ENCODE data around the gene GLS2. TPM values are rescaled to one million over a fixed set of nuclear protein-coding genes. Genes with fewer than 3 reads are reported as not detected.

The GLS2 gene
- total and polyA plus RNA-seq, 9 of the 15 experiments (the other 6 are each of a cell fraction or from before 2014, with no cell fraction given), result 0.11 TPM; not detected in 8

- H3K4me3 ChIP-seq, result no peak overlapping the region
- no peak for ATAC-seq
- H3K9me3 ChIP-seq (replicated peaks; ENCODE audit: control insufficient read depth, insufficient read depth, low read depth, low read length), result no peaks in the 10 kb centered on the region
- H3K79me2 ChIP-seq (ENCODE audit: control insufficient read depth, insufficient read depth, low read length), result peaks cover 46% of the 10 kb centered on the region
- WGBS (ENCODE audit: insufficient coverage, low coverage, missing lambda C conversion rate), result 92% methylated on average over 6 of the region's 6 CpGs
- FAIRE-seq, result no peak
- in situ Hi-C loops (cut with MboI) (no loop called here), intact Hi-C loops (cut with micrococcal nuclease) (no loop called here)
- H3K9ac ChIP-seq (ENCODE audit: insufficient read depth in 1 of 2, low read depth in 2 of 2, low read length in 2 of 2), result no peak overlapping the region
- peaks cover 40% of the 10 kb centered on the region for H3K36me3 ChIP-seq (ENCODE audit: control insufficient read depth, insufficient read depth, low read length)
- no peaks in the 10 kb centered on the region for H3K9me1 ChIP-seq (ENCODE audit: control insufficient read depth, insufficient read depth, low read length)
- H3K27ac ChIP-seq (ENCODE audit: extremely low read depth, low read depth, low read length), result no peak overlapping the region
- no TSS peak for BruUV-seq (replicated peaks)
- no peak for DNase-seq (ENCODE audit: extremely low read depth in 1 of 4, low spot score in 3 of 4)
- H3K4me2 ChIP-seq (ENCODE audit: insufficient read depth, low read length), result no peak overlapping the region
- no peak overlapping the region for H2AFZ ChIP-seq (ENCODE audit: low read depth, low read length)
- POLR2A ChIA-PET, result interaction anchor here (1.2 kb wide), 1 partner anchor 35 kb away, joined by 3 read pairs; no protein-coding TSS in a partner anchor
- TF ChIP-seq RNF219 (CRISPR knock-in tag; IDR thresholded peaks at IDR 0.05), result no peak
- no peak for TF ChIP-seq ELF1 (tag; IDR thresholded peaks at IDR 0.05)
- no peak for TF ChIP-seq CAMTA2 (CRISPR knock-in tag; conservative IDR thresholded peaks at IDR 0.05)
- TF ChIP-seq ZNF764 (CRISPR knock-in tag; IDR thresholded peaks at IDR 0.05; ENCODE audit: low read depth), result no peak
- no peak for TF ChIP-seq NR2C1 (IDR thresholded peaks at IDR 0.05)
- no peak for TF ChIP-seq NR2C1 (tag; IDR thresholded peaks at IDR 0.05)
- TF ChIP-seq, protein P1, sequence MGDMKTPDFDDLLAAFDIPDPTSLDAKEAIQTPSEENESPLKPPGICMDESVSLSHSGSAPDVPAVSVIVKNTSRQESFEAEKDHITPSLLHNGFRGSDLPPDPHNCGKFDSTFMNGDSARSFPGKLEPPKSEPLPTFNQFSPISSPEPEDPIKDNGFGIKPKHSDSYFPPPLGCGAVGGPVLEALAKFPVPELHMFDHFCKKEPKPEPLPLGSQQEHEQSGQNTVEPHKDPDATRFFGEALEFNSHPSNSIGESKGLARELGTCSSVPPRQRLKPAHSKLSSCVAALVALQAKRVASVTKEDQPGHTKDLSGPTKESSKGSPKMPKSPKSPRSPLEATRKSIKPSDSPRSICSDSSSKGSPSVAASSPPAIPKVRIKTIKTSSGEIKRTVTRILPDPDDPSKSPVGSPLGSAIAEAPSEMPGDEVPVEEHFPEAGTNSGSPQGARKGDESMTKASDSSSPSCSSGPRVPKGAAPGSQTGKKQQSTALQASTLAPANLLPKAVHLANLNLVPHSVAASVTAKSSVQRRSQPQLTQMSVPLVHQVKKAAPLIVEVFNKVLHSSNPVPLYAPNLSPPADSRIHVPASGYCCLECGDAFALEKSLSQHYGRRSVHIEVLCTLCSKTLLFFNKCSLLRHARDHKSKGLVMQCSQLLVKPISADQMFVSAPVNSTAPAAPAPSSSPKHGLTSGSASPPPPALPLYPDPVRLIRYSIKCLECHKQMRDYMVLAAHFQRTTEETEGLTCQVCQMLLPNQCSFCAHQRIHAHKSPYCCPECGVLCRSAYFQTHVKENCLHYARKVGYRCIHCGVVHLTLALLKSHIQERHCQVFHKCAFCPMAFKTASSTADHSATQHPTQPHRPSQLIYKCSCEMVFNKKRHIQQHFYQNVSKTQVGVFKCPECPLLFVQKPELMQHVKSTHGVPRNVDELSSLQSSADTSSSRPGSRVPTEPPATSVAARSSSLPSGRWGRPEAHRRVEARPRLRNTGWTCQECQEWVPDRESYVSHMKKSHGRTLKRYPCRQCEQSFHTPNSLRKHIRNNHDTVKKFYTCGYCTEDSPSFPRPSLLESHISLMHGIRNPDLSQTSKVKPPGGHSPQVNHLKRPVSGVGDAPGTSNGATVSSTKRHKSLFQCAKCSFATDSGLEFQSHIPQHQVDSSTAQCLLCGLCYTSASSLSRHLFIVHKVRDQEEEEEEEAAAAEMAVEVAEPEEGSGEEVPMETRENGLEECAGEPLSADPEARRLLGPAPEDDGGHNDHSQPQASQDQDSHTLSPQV (IDR thresholded peaks at IDR 0.05), result no peak
- TF ChIP-seq NONO (IDR thresholded peaks at IDR 0.05; ENCODE audit: low read depth in 2 of 2, low read length in 1 of 2), result no peak
- TF ChIP-seq NFIC (IDR thresholded peaks at IDR 0.05), result no peak
- TF ChIP-seq ZNF75A (CRISPR knock-in tag; IDR thresholded peaks at IDR 0.05), result no peak
- CTCF ChIA-PET (ENCODE audit: low intra/inter-chr PET ratio), result no interaction called here
- no peaks in the 10 kb centered on the region for H3K27me3 ChIP-seq (ENCODE audit: control insufficient read depth in 2 of 2, insufficient read depth in 2 of 2, low read length in 2 of 2)
- H4K20me1 ChIP-seq (replicated peaks; ENCODE audit: control insufficient read depth, insufficient read depth, low read length), result no peaks in the 10 kb centered on the region
- peaks cover 16 to 21% of the 10 kb centered on the region in 2 experiments for H3K4me1 ChIP-seq (replicated peaks in 1 of 2; ENCODE audit: control insufficient read depth in 2 of 2, insufficient read depth in 2 of 2, low read length in 2 of 2)
These were observed 53.1 kb downstream of the GLS2 start for GRCh38 chr12:56434828-56435227.

Data from K562 (cell line).